Retinal pigment epithelial cell (primary cell): ENCODE results near the gene PCSK5.

Experiments
- DNase-seq: peaks from one replicate; pipeline ENCODE4 v3.0.0-alpha.2; 2010; ENCODE audit warnings: low read depth
- H3K4me3 ChIP-seq: 2 replicates; pipeline ENCODE4 v1.5.1; 2011; ENCODE audit warnings: mild to moderate bottlenecking, low read length, control low read depth, moderate library complexity
- CTCF ChIP-seq: conservative IDR thresholded peaks from 2 replicates; pipeline ENCODE4 v1.5.1; 2011; ENCODE audit warnings: low read depth, low read length, control low read depth, inconsistent platforms

Gene PCSK5

GRCh38 chr9:76374783-76375559, 484.5 kb downstream of the PCSK5 start:
- DNase-seq, result peak; percentile 59
- no peak for TF ChIP-seq CTCF
- H3K4me3 ChIP-seq, result no peak overlapping the region

GRCh38 chr9:76377791-76378190, 487.3 kb downstream of the PCSK5 start:
- no peak for TF ChIP-seq CTCF
- DNase-seq, result no peak
- no peak overlapping the region for H3K4me3 ChIP-seq

GRCh38 chr9:76378367-76379073, 488.0 kb downstream of the PCSK5 start:
- DNase-seq, result no peak
- H3K4me3 ChIP-seq, result no peak overlapping the region
- no peak for TF ChIP-seq CTCF

GRCh38 chr9:76379494-76379893, 489.0 kb downstream of the PCSK5 start:
- TF ChIP-seq CTCF, result no peak
- H3K4me3 ChIP-seq, result no peak overlapping the region
- DNase-seq, result no peak

- DNase-seq, result no peak
- no peak overlapping the region for H3K4me3 ChIP-seq
- no peak for TF ChIP-seq CTCF
Observed at GRCh38 chr9:76390656-76391055, 500.2 kb downstream of the PCSK5 start.

GRCh38 chr9:76394195-76394959, 503.9 kb downstream of the PCSK5 start, which contains the start of gene RFK:
TSS of gene RFK (minus strand) at chr9:76394426. CDS start at chr9:76394171, 255 bp downstream.
- TF ChIP-seq CTCF, result peak; percentile 13
- peak; percentile 70 for DNase-seq
- peak within 1 kb of the TSS; percentile 82 for H3K4me3 ChIP-seq
